Pulmonary artery endothelial cell (primary cell): ENCODE data around the gene ACAA2. TPM values are rescaled to one million over a fixed set of nuclear protein-coding genes. Genes with fewer than 3 reads are reported as not detected.

Experiments
- DNase-seq: peaks from one replicate; pipeline ENCODE4 v3.0.0-alpha.2; 2011; ENCODE audit warnings: low read depth, low spot score
- total RNA-seq: library from RNA; depleted of rRNA; stranded (reverse); fragments of >200 nt; gene quantifications from 2 replicates; pipeline ENCODE4 v1.2.3, GENCODE V29; 2014

The ACAA2 gene
- total RNA-seq, 1 donor from 2014 or later, result 46.6 TPM

- no peak for DNase-seq
Observed at GRCh38 chr18:49744376-49745008, 68.8 kb downstream of the ACAA2 start.

GRCh38 chr18:49743117-49743567 is 70.2 kb downstream of the ACAA2 start:
- DNase-seq, result no peak

GRCh38 chr18:49742316-49743116 is 70.8 kb downstream of the ACAA2 start:
- no peak for DNase-seq

- DNase-seq, result no peak
Observed at GRCh38 chr18:49739275-49739674, 74.1 kb downstream of the ACAA2 start.

GRCh38 chr18:49738721-49739120 is 74.6 kb downstream of the ACAA2 start:
- DNase-seq, result no peak

- DNase-seq, result no peak
Observed at GRCh38 chr18:49734836-49735235, 78.5 kb downstream of the ACAA2 start.

- no peak for DNase-seq
Observed at GRCh38 chr18:49733896-49734585, 79.3 kb downstream of the ACAA2 start.

- DNase-seq, result no peak
Observed at GRCh38 chr18:49733321-49733720, 80.0 kb downstream of the ACAA2 start.
